OCI-LY1 (cell line): ENCODE measurements around the gene HJURP.

Experiments used
- EZH2 ChIP-seq: fragments of 200-600 bp; sonication (generic), shearing (Covaris generic); IDR thresholded peaks from 2 replicates; pipeline ENCODE4 v1.8.0; 2017; ENCODE audit warnings: borderline replicate concordance, mixed run types, mild to moderate bottlenecking, antibody characterized with exemption, low read length, moderate library complexity, mixed read lengths
- TF ChIP-seq, protein P1 (sequence below): fragments of 200-600 bp; sonication (generic), shearing (Covaris generic); IDR thresholded peaks from 2 replicates; pipeline ENCODE4 v1.5.1; 2017; ENCODE audit warnings: mild to moderate bottlenecking, antibody characterized with exemption, low read length, moderate library complexity, mixed read lengths

DNA sequence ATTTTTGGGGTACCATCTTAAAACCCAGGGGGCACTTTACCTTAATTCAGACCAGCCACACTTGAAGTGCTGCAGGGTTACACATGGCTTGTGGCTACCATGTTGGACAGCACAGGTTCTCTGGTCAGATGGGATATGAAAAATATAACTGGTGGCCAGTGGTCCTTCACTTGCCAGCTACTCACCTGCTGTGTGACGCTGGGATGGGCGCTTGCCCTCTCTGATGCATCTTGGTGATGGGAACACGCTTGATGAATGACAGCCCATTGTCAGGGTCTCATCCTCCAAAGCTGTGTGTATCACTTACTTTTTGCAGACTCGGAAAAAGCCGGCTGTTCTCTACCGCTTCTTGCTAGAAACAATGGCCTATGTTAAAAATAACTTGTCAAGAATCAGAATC is 22.5 kb downstream of the HJURP start:
- TF ChIP-seq, protein P1, sequence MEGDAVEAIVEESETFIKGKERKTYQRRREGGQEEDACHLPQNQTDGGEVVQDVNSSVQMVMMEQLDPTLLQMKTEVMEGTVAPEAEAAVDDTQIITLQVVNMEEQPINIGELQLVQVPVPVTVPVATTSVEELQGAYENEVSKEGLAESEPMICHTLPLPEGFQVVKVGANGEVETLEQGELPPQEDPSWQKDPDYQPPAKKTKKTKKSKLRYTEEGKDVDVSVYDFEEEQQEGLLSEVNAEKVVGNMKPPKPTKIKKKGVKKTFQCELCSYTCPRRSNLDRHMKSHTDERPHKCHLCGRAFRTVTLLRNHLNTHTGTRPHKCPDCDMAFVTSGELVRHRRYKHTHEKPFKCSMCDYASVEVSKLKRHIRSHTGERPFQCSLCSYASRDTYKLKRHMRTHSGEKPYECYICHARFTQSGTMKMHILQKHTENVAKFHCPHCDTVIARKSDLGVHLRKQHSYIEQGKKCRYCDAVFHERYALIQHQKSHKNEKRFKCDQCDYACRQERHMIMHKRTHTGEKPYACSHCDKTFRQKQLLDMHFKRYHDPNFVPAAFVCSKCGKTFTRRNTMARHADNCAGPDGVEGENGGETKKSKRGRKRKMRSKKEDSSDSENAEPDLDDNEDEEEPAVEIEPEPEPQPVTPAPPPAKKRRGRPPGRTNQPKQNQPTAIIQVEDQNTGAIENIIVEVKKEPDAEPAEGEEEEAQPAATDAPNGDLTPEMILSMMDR, result no peak
- TF ChIP-seq EZH2, result no peak
